Measurements from ENCODE around the gene STK24.

DNA sequence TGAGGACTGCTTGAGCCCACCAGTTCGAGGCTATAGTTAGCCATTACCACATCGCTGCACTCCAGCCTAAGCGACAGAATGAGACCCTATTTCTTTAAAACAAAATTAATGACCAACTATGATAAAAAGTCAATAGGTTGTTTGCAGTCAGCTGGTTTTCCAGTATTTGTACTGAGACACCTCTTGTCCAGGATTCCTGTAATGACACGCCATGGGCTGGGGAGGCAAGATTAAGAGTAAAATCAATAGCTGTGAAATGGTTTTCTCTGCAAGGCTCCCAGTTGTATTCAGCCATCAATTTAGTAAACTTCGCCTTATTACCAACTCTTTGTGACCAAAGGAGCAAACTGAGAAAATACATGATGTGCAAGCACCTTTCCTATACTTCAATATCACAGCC, 29.5 kb downstream of the STK24 start:
- TF ChIP-seq EZH2 (IDR thresholded peaks at IDR 0.05; ENCODE audit: low read length, missing control alignments) = no peak
- TF ChIP-seq, protein P1, sequence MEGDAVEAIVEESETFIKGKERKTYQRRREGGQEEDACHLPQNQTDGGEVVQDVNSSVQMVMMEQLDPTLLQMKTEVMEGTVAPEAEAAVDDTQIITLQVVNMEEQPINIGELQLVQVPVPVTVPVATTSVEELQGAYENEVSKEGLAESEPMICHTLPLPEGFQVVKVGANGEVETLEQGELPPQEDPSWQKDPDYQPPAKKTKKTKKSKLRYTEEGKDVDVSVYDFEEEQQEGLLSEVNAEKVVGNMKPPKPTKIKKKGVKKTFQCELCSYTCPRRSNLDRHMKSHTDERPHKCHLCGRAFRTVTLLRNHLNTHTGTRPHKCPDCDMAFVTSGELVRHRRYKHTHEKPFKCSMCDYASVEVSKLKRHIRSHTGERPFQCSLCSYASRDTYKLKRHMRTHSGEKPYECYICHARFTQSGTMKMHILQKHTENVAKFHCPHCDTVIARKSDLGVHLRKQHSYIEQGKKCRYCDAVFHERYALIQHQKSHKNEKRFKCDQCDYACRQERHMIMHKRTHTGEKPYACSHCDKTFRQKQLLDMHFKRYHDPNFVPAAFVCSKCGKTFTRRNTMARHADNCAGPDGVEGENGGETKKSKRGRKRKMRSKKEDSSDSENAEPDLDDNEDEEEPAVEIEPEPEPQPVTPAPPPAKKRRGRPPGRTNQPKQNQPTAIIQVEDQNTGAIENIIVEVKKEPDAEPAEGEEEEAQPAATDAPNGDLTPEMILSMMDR (conservative IDR thresholded peaks at IDR 0.05 in 1 of 2, IDR thresholded peaks at IDR 0.05 in 1 of 2; ENCODE audit: low read depth in 1 of 2, low read length in 2 of 2) = no peak
